NCI-H2196 treated with DMSO at 0.1 percent for 48 hours (cell line): ENCODE measurements around the gene PIBF1.
"Not testable (repeated sequence)": the region's sequence is repeated elsewhere in the genome, so short reads cannot be mapped to it uniquely, and the experiment has no call there.

Experiments
- DNase-seq: peaks from one replicate; lab custom pipeline; 2025; ENCODE audit not compliant: unreplicated experiment; lab: John Stamatoyannopoulos, UW

Gene PIBF1, protein sequence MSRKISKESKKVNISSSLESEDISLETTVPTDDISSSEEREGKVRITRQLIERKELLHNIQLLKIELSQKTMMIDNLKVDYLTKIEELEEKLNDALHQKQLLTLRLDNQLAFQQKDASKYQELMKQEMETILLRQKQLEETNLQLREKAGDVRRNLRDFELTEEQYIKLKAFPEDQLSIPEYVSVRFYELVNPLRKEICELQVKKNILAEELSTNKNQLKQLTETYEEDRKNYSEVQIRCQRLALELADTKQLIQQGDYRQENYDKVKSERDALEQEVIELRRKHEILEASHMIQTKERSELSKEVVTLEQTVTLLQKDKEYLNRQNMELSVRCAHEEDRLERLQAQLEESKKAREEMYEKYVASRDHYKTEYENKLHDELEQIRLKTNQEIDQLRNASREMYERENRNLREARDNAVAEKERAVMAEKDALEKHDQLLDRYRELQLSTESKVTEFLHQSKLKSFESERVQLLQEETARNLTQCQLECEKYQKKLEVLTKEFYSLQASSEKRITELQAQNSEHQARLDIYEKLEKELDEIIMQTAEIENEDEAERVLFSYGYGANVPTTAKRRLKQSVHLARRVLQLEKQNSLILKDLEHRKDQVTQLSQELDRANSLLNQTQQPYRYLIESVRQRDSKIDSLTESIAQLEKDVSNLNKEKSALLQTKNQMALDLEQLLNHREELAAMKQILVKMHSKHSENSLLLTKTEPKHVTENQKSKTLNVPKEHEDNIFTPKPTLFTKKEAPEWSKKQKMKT

DNA sequence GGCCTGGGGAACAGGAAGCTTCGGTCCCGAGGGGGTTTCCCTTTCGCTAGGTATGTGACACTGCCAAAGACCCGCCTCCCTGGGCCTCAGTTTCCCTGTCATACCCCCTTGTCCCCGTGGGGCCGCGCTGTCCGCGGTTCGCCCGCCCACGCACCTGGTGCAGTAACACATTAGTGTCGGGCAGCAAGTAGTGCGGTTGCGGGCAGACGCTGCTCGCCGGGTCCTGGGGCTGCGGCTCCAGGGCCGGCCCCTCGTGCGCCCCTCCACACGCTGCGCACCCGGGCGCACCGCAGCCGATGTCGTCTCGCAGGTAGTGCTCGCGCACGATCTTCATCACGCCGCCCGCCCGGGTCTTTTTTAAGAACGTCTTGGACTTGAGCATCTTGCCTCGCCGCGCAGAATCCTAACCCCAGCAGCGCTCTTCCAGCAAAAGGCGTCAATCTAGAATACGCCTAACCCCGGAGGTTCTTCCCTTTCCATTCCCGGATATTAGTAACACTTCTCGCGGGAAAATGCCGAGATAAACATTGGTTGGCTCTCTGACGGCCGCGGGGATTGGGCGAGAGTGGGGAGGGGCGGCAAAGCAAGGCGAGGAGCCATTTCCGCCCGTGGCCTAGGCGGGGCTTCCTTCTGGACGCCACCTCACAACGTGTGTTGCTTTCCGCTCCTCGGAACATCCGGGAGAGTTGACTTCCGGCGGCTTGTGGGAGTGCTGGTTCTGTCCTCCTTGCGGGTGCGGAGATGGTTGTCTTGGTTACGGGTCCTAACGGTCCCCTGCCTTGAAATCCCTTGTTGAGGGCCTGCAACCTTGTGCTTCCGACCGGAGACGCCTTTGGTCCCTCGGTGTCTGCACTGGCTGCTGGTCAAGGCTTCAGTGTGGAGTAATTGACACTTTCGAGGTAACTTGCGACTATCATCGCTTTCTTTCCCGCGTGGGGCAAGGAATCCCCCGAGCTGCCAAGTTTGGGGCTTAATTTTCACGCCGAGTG lies at the start of gene PIBF1, which contains the start of gene DIS3:
Gene PIBF1, plus strand, starts transcription at position 683 of the 989 bp plus-strand sequence. CDS start 1,337 bp downstream, outside the sequence.
Gene DIS3, minus strand, starts transcription at position 450 of the 989 bp plus-strand sequence. Its CDS starts 68 bp downstream, at position 382.
- DNase-seq = peak; percentile 79

- no peak for DNase-seq
Observed at GRCh38 chr13:72737033-72737432, 44.9 kb upstream of the PIBF1 start.

DNA sequence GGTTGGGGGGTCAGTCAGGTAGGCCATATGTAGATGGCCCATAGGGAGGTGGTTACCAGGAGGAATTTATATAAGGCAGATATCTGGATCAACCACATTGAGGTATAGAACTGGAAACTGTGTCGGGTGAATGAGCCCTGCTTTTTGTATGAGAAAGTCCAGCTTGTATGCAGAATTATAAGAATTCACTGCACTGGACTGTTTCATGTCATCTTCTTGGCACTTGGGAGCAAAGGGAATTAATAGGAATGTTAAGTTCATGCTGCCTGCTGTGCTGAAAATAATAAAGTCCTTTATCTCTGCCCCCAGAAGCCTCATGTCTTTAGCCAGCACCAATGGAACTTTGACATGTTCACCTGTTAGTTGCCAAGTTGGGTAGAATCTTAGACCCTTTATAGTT lies 41.9 kb upstream of the PIBF1 start:
- no peak for DNase-seq

DNA sequence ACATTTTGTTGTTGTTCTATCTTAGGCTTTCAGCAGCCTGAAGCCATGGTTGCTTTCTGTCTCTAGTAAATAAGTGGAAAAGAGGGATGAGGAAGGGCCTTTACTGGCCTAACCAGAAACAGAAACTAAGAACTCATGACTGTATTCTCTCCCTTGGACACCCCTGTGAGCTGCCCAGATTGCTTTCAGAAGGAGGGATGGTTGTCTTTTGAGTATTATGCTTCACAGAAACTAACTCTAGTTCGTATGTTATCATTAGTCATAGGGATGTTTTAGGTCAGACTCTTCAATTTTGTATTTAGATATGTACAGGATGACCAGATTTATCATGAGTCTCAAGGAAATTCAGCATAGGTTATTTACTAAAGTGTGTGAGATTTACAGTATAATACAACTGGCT lies 36.7 kb upstream of the PIBF1 start:
- no peak for DNase-seq

GRCh38 chr13:72751220-72751619 lies 30.7 kb upstream of the PIBF1 start:
- no peak for DNase-seq

- no peak for DNase-seq
Observed at GRCh38 chr13:72754111-72754510, 27.8 kb upstream of the PIBF1 start.

- DNase-seq = no peak
Observed at GRCh38 chr13:72757792-72758535, 24.0 kb upstream of the PIBF1 start.

DNA sequence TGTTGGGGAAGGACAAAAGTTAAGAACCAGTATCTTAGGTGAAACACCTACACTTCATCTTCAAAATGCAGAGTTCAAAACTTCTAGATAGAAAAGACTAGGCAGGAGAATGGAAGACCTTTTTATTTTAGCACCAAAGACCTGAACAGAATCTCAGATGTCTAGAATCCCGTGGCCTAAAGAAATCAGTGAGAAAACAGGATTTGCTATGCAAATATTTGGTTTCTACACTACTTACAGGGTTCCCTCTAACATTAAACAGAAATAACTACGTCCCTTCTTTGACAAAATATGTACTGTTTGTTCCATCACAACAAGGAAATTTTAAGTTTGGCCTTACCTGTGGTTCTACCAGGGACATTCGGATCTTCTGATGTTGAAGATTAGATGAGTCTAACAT lies 21.7 kb upstream of the PIBF1 start:
- no peak for DNase-seq

GRCh38 chr13:72763411-72763810 lies 18.5 kb upstream of the PIBF1 start:
- DNase-seq = no peak

- DNase-seq = no peak
Observed at GRCh38 chr13:72774019-72774418, 7.9 kb upstream of the PIBF1 start.

DNA sequence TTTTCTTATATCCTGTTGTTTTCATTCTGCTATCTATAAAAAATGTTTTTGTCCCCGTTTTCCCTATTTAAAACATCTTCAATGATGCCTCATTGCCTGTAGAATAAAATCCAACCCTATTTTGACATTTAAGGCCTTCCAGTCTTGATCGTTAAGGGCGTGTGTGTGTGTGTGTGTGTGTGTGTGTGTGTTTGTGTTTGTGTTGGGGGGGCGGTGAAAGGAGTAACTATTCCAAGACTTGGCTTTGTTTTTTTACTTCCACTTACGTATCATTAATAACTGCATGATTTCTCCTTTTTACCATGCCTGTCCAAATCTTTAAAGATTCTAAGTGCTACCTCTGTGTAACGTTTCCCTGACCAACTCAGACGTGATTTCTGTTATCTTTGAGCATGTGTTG lies 784 bp downstream of the PIBF1 start:
- DNase-seq = no peak

DNA sequence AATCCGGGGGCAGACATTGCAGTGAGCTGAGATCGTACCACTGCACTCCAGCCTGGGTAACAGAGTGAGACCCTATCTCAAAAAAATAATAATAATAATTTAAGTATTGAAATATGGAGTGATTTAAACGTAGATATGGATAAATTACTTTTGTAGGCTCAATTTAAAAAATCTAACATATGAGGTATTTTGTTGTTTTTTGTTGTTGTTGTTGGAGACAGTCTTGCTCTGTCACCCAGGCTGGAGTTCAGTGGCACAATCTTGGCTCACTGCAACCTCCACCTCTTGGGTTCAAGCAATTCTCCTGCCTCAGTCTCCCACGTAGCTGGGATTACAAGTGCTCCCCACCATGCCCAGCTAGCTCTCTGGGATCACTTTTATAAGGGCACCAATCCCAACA lies 2.7 kb downstream of the PIBF1 start:
- not testable (repeated sequence) for DNase-seq

GRCh38 chr13:72788831-72789230 lies 6.9 kb downstream of the PIBF1 start:
- DNase-seq = no peak

GRCh38 chr13:72792640-72793039 lies 10.7 kb downstream of the PIBF1 start:
- DNase-seq = no peak

DNA sequence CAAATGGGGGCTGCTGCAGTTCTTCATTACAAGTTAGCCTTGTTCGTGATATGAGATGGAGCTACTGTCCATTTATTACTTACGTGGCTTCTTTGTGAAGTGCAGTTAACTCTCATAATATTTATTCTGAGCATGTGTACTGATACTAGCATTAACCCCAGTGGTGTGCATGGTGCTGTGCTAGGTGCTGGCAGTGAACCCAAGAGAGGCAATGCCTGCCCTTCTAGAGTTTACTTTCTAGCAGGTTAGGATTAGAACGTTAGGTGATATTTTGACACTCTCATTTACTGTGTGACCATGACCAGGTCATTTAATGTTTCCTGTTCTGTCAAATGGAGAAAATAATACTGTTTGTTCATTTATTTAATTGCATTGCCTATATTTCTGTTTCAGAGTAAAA lies 16.9 kb downstream of the PIBF1 start:
- no peak for DNase-seq

DNA sequence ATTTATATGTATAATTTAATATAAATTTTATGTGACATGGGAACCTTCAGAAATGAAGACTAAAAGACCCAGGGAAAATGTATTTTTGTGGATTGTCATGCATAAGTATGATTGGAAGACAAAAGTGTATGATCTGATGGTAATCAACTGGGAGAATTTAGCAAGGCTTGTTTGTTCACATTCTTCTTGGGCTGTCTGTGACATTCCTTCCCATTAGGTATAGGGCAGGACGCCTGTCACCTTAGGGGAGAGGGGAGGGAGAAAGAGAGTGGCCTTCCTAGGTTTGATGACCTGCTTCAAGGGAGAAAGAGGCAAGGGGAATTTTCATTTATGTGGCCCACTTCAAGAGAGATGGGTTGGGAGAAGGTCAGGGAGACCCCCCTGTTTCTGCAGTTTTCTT lies 22.4 kb downstream of the PIBF1 start:
- DNase-seq = no peak

DNA sequence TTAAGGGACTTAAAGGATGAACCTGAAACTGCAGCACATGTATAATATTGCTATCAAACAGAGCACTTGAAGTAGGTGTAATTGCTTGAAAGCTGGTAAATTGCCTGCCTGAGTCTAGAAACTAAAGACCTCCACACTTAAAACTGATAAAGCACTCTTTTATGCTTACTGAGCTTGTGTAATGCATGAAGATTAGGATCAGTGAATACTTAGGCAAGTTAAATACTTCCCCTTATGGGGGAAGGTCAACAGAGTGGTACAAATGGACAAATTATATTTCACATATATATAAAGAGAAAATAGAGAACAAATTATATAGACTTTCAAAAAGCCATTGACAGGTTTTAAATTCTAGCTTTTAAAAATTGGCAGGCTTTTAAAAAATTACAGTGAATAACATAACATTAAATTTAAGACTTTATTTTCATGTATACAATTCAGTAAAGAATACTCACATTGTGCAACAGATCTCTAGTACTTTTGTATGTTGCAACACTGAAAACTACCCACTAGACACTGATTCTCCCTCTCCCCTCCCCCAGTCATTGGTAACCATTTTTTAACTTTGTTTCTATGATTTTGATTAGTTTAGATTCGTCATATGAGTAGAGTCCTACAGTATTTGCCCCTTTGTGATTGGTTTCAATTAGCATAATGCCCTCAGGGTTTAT lies 23.9 kb downstream of the PIBF1 start:
- no peak for DNase-seq

DNA sequence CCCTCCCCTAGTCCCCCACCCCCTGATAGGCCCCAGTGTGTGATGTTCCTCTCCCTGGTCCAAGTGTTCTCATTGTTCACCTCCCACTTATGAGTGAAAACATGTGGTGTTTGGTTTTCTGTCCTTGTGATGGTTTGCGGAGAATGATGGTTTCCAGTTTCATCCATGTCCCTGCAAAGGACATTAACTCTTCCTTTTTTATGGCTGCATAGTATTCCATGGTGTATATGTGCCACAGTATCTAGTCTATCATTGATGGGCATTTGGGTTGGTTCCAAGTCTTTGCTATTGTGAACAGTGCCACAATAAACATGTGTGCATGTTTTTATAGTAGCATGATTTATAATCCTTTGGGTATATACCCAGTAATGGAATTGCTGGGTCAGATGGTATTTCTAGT lies 24.6 kb downstream of the PIBF1 start:
- DNase-seq = not testable (repeated sequence)

DNA sequence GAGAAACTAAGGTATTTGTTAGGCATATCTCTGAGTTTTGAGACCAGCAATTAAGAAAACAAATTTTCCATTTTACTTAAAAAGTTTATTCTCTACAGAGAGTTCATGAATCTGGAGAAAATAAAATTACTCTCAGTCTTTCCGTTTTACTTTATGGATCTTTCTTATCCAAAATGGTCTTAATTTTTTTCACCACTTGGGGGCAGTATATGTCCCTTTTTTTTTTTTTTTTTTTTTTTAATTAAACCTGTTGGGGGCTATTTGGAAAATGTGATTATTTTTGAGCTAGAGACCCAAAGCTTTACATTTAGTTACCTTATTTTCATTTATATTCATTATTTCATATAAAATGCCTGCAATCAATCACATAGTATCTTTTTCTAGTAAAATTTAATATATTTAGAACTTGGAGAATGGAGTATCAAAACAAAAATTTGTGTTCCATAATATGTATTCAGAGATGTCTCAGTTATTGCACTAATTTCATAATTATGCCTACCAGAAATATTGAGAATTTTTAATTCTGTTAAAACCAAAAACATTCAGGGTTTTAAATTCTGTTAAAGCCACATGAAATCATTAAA lies 27.1 kb downstream of the PIBF1 start:
- DNase-seq = no peak
